ENCODE data around the gene DLST.

Gene DLST

DNA sequence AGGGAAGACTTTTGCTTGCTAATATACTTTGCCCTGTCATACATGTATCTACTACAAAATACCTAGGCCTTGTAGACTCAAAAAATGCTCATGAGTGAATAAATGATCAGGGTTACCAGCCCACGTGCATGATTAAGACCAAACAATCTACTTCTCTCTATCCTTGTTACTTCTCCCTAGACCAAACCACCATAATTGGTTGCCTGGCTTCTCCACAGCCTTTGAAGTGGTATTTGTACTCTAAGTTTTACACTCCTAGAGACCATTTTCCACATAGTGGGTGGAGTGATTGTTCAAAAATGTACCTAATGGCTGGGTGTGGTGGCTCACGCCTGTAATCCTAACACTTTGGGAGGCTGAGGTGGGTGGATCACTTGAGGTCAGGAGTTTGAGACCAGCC lies 55.5 kb downstream of the DLST start:
- Histone ChIP-seq H3K4me1 (ENCODE audit: control insufficient read depth, low read depth, low read length) (no peaks in the 10 kb centered on the region), H3K9ac (ENCODE audit: low read length) (no peak overlapping the region), H3K36me3 (ENCODE audit: control insufficient read depth, low read depth, low read length) (no peaks in the 10 kb centered on the region), H3K9me3 (ENCODE audit: control insufficient read depth, low read depth, low read length) (no peaks in the 10 kb centered on the region), H3K27me3 (ENCODE audit: control insufficient read depth, insufficient read depth, low read length) (no peaks in the 10 kb centered on the region), H3K27ac (ENCODE audit: low read length) (no peak overlapping the region), H3K4me3 (ENCODE audit: low read length) (no peak overlapping the region)

DNA sequence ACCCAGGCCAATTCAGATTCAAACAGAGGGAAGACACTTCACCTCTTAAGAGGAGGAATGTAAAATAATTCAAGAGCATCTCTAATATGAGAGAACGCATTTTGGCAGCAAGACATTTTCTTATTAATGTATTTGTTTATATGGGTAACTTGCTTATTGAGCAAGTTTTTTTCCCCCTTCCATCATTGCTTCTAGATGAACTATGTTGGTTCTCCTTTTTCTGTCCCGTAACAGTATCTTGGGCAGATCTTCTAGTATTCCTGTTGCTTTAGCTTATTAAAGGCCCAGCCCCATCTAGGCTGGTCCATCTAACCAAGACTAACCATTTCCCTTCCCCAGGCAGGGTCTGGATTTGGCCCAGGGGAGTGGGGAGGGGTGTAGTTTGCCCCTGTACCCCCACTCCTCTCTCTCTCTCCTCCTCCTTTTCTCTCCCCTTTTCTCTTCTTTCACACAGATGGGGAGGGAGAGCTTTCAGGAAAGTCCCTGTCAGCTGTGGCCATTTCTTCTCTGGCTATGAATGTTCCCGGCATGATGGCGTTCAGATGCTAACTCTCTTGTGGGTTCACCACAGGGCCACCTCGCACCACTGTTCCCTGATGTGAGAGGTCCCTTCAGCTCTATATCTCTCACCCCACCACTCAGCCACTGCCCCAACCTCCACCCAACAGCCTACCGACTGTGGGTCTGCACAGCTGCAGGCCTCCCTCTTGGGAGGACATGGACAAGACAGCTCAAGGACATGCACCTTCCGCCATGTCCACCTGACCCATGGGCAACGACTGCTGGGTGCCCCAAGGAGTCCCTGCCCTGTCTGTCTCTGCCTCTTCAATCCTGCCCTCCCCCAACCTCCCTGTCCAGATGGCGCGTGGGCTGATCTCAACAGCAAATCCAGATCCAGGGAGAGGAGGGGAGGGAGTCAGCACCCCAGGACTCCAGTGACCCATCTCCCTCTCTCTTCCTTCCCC lies 57.1 kb downstream of the DLST start:
- Histone ChIP-seq H3K9me3 (ENCODE audit: control insufficient read depth, low read depth, low read length) (no peaks in the 10 kb centered on the region), H3K9ac (ENCODE audit: low read length) (no peak overlapping the region), H3K27ac (ENCODE audit: low read length) (no peak overlapping the region), H3K4me1 (ENCODE audit: control insufficient read depth, low read depth, low read length) (no peaks in the 10 kb centered on the region), H3K27me3 (ENCODE audit: control insufficient read depth, insufficient read depth, low read length) (no peaks in the 10 kb centered on the region), H3K4me3 (ENCODE audit: low read length) (no peak overlapping the region), H3K36me3 (ENCODE audit: control insufficient read depth, low read depth, low read length) (no peaks in the 10 kb centered on the region)

DNA sequence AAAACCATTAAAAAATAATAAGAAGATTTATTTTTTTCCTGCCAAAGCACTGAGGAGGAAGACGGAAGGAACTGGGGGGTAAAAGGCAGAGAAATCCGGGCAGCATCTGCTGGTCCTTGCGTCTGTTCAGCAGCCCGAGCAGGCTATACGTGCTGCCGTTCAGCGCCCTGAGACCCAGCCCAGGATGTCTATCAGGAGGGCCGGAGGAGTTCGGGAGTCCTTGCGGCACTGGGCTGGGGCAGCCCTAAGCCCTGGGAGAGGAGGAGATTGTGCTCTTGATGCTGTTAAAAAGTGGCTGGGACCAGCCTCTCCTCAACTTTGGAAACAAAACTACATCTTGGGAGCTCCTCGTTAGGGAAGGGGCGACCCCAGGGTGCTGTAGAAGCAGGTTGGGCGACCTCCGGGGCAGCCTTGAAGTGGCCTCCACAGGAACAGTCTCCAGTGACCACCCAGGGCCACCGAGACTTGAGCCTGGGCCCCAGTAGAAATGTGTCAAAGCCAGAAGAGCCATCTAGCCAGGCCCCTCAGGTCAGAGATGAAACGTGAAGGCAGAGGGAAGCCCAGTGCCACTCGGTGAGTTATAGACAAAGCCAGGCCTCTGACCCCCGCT lies 59.3 kb downstream of the DLST start:
- no peaks in the 10 kb centered on the region for H3K36me3 ChIP-seq (ENCODE audit: control insufficient read depth, low read depth, low read length)
- no peak overlapping the region for H3K27ac ChIP-seq (ENCODE audit: low read length)
- no peaks in the 10 kb centered on the region for H3K4me1 ChIP-seq (ENCODE audit: control insufficient read depth, low read depth, low read length)
- no peak overlapping the region for H3K4me3 ChIP-seq (ENCODE audit: low read length)
- no peaks in the 10 kb centered on the region for H3K27me3 ChIP-seq (ENCODE audit: control insufficient read depth, insufficient read depth, low read length)
- no peak overlapping the region for H3K9ac ChIP-seq (ENCODE audit: low read length)
- H3K9me3 ChIP-seq (ENCODE audit: control insufficient read depth, low read depth, low read length): no peaks in the 10 kb centered on the region

DNA sequence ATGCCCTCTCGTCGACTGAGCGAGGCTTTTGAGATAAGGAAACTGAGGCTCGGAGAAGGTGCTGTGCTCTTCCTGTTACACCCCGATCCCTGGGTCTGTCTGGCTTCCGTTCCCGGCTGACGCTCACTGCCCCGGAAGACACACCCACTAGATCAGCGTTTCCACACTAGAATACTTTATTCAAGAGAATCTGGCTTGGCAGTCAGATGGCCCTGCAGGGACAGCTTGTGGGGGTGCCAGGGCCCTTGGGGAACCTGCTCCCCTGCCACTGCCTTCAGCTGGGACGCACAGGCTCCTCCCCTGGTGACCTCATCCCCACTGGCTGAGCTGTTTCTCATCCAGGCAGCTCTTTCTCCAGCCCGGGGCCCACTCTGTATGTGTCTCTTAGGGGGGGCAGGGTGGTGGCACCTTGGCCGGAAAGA lies 60.0 kb downstream of the DLST start:
- no peaks in the 10 kb centered on the region for H3K27me3 ChIP-seq (ENCODE audit: control insufficient read depth, insufficient read depth, low read length)
- H3K36me3 ChIP-seq (ENCODE audit: control insufficient read depth, low read depth, low read length): no peaks in the 10 kb centered on the region
- H3K4me3 ChIP-seq (ENCODE audit: low read length): no peak overlapping the region
- H3K9ac ChIP-seq (ENCODE audit: low read length): no peak overlapping the region
- H3K27ac ChIP-seq (ENCODE audit: low read length): no peak overlapping the region
- H3K9me3 ChIP-seq (ENCODE audit: control insufficient read depth, low read depth, low read length): no peaks in the 10 kb centered on the region
- H3K4me1 ChIP-seq (ENCODE audit: control insufficient read depth, low read depth, low read length): no peaks in the 10 kb centered on the region

DNA sequence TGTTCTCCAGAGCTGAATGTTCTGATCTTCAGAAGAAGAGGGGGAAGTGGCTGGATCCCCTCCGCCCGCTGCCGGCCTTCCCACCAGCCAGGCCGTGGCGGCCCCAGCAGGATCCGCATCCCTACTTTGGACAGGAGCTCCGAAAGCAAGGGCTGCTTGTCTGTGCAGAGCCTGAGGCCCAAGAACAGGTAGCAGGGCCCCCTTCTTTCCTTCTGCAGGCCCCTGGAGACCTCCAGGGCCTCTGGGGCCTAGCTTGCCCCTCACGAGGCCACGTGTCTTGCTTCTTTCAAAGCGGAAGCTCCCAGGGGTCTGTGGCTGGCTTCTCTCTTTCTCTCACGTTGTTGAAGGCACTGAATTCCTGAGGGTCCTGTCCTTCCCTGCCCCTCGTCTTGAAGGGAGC lies 60.5 kb downstream of the DLST start:
- Histone ChIP-seq H3K4me3 (ENCODE audit: low read length) (no peak overlapping the region), H3K36me3 (ENCODE audit: control insufficient read depth, low read depth, low read length) (no peaks in the 10 kb centered on the region), H3K27me3 (ENCODE audit: control insufficient read depth, insufficient read depth, low read length) (no peaks in the 10 kb centered on the region), H3K4me1 (ENCODE audit: control insufficient read depth, low read depth, low read length) (no peaks in the 10 kb centered on the region), H3K27ac (ENCODE audit: low read length) (no peak overlapping the region), H3K9me3 (ENCODE audit: control insufficient read depth, low read depth, low read length) (no peaks in the 10 kb centered on the region), H3K9ac (ENCODE audit: low read length) (no peak overlapping the region)

DNA sequence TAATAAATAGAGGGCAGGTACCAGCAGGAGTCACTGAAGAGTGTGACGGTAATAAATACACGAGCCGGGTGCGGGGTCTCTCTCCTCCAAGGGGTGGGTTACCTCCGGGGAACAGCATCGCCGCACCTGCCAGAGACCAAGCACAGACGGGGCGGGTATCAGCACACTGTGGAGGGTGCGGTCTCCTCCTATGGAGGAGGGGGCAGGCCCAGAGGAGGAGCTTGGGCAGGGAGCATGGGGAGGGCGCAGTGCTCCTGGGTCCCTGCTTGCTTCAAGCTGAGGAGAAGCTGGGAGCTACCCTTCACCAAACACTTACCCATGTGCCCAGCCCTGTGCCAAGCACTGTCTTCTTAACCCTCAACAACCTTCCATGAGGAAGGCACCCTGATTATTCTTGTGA lies 60.9 kb downstream of the DLST start:
- no peaks in the 10 kb centered on the region for H3K27me3 ChIP-seq (ENCODE audit: control insufficient read depth, insufficient read depth, low read length)
- H3K36me3 ChIP-seq (ENCODE audit: control insufficient read depth, low read depth, low read length): no peaks in the 10 kb centered on the region
- H3K4me1 ChIP-seq (ENCODE audit: control insufficient read depth, low read depth, low read length): no peaks in the 10 kb centered on the region
- no peaks in the 10 kb centered on the region for H3K9me3 ChIP-seq (ENCODE audit: control insufficient read depth, low read depth, low read length)
- no peak overlapping the region for H3K4me3 ChIP-seq (ENCODE audit: low read length)
- no peak overlapping the region for H3K9ac ChIP-seq (ENCODE audit: low read length)
- H3K27ac ChIP-seq (ENCODE audit: low read length): no peak overlapping the region

DNA sequence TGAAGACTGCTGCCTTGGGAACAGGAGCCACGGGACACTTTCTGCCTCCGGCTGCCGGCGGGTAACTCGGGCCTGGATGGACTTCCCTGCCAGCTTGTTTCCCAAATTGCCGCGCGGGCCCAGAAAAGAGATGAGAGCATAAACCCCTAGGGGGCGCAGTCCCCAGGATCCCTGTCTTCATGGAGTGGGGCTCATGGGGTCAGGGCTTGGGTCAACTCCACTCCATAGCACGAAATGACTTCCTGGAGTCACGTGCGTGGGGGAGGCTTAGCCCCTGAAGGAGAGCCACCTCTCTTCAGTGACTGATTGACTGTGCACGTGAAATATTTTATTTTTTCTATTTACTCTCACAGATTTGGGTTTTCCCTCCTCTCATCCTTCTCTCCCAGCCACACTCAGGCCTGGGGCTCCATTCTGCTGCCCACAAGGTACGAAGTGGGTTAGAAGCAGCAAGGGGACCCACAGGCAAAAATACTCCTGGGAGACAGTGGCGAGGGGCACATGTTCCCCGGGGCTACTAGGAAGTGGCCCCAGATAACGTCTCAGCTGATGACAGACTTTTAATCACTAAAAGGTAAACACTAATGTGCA lies 63.6 kb downstream of the DLST start:
- Histone ChIP-seq H3K36me3 (ENCODE audit: control insufficient read depth, low read depth, low read length) (no peaks in the 10 kb centered on the region), H3K4me3 (ENCODE audit: low read length) (no peak overlapping the region), H3K27me3 (ENCODE audit: control insufficient read depth, insufficient read depth, low read length) (no peaks in the 10 kb centered on the region), H3K27ac (ENCODE audit: low read length) (no peak overlapping the region), H3K9ac (ENCODE audit: low read length) (no peak overlapping the region), H3K4me1 (ENCODE audit: control insufficient read depth, low read depth, low read length) (no peaks in the 10 kb centered on the region), H3K9me3 (ENCODE audit: control insufficient read depth, low read depth, low read length) (no peaks in the 10 kb centered on the region)

DNA sequence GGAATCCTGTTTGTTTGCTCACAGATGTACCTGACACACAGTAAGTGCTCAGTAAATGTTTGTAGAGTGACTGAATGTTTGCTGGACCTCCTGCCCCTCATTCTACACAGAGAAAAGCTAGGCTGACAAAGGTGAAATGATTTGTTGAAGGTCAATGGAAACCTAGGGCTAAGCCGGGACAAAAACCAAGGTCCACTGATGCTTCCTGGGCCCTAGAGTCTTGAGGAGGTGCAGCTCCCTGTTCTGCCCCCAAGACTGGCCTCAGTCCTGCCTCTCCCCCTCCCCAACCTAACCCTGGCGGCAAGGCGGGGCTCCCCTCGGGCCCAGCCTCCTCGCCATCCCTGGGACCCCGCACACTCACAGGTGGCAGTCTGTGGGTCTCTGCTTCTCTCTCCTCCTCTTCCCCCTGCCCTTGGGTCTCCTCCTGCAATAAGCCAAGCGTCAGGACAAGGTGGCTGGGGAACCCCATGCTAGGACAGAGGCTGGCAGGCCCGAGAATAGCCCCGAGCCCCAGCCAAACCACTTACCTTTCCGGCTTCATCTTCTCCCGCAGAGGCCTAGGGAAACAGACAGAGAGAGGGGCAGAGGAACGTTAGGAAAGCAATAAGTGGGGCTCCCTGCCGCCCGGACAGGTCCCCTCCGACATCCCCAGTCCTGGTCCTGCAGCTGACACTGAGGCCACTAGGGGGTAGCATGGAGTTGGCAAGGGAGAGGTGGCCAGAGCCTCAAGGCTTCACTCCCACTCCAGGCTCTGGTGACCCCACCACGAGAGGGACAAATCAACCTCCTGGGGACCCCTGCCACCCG lies 64.3 kb downstream of the DLST start:
- H3K4me1 ChIP-seq (ENCODE audit: control insufficient read depth, low read depth, low read length): no peaks in the 10 kb centered on the region
- no peak overlapping the region for H3K4me3 ChIP-seq (ENCODE audit: low read length)
- H3K36me3 ChIP-seq (ENCODE audit: control insufficient read depth, low read depth, low read length): no peaks in the 10 kb centered on the region
- no peak overlapping the region for H3K9ac ChIP-seq (ENCODE audit: low read length)
- H3K27me3 ChIP-seq (ENCODE audit: control insufficient read depth, insufficient read depth, low read length): no peaks in the 10 kb centered on the region
- no peak overlapping the region for H3K27ac ChIP-seq (ENCODE audit: low read length)
- H3K9me3 ChIP-seq (ENCODE audit: control insufficient read depth, low read depth, low read length): no peaks in the 10 kb centered on the region

DNA sequence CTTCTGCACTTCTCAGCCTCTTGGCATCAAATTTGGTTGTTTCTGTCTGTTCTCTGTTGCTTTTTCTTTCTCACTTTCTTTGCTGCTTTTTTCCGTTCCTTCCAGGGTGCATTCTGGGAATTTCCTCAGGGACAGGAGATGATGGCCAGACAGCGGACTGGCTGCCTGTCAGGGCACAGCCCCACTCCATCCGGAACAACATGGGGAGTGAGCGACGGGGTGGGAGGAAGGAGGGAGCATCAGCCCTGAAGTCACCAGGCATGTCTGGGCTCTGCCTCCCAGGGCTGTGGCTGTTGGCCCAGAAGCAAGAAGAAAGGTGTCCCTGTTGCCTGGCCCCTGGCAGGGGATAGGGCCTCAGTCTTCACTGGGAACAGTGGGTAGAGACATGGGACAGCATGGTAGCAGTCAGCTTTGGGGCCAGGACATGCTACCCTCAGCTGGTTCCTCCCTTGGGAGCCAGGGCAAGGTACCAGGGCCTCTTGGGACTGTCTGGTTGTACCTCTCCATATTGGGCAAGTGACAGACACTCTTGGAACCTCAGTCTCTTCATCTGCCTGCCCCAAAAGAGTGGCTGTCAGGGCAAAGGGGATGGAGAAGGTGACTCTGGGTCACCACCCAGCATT lies 65.1 kb downstream of the DLST start:
- Histone ChIP-seq H3K4me3 (ENCODE audit: low read length) (no peak overlapping the region), H3K4me1 (ENCODE audit: control insufficient read depth, low read depth, low read length) (no peaks in the 10 kb centered on the region), H3K27me3 (ENCODE audit: control insufficient read depth, insufficient read depth, low read length) (no peaks in the 10 kb centered on the region), H3K9me3 (ENCODE audit: control insufficient read depth, low read depth, low read length) (no peaks in the 10 kb centered on the region), H3K36me3 (ENCODE audit: control insufficient read depth, low read depth, low read length) (no peaks in the 10 kb centered on the region), H3K9ac (ENCODE audit: low read length) (no peak overlapping the region), H3K27ac (ENCODE audit: low read length) (no peak overlapping the region)

DNA sequence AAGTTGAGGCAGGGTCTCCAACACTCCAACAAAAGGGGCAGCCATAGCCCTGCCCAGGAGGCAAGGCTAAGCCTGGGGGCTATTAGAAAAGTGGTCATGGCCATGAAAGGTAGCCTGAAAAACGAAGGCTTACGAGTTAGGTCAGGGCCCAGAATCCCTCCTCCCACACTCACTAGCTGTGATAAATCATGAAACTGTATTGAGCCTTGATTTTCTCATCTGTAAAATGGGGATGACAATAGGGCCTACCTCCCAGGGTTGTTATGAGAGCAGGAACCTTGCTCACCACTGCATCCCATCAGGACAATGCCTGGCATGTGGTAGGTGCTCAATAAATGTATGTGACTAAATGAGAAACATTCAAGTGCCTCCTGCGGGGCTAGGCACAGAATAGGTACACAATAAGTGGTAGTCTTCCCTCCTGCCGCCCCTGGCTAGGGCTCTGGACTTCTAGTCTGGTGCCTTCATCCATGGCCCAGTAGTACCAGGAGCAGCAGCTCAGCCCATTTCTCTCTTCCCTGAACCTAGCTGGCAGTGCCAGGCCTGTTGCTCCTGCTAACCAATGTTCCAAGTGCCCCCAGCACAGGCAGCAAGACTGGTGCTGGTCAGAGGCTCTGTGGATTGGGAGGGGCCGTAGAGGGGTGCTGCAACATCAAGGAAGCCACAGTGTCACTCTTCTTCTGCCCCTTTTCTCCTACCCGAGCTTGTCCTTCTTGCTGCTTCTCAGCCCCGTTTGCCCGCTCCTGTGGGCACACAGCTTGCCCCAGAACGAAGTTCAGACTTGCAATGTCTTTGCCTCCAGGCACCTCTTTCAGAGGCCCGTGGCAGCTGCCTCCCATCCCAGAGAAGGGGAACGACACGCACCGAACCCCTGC lies 65.9 kb downstream of the DLST start:
- Histone ChIP-seq H3K27ac (ENCODE audit: low read length) (no peak overlapping the region), H3K9me3 (ENCODE audit: control insufficient read depth, low read depth, low read length) (no peaks in the 10 kb centered on the region), H3K4me1 (ENCODE audit: control insufficient read depth, low read depth, low read length) (no peaks in the 10 kb centered on the region), H3K9ac (ENCODE audit: low read length) (no peak overlapping the region), H3K36me3 (ENCODE audit: control insufficient read depth, low read depth, low read length) (no peaks in the 10 kb centered on the region), H3K4me3 (ENCODE audit: low read length) (no peak overlapping the region), H3K27me3 (ENCODE audit: control insufficient read depth, insufficient read depth, low read length) (no peaks in the 10 kb centered on the region)

Data from iPS-18a (cell line).